Activated T-helper 1 cell treated with anti-CD3 and anti-CD28 coated beads, Interleukin-12 subunit alpha, Interleukin-12 subunit beta, Interleukin-2, Interleukin-4 antibody, amounts not matched to agents 30 ng/mL and 10 ng/mL and 1 ng/mL, durations not matched to agents 14 hours and 24 hours and 36 hours (primary cell): ENCODE results near the gene IL13RA1. TPM values are rescaled to one million over a fixed set of nuclear protein-coding genes. Genes with fewer than 3 reads are reported as not detected.
"Not testable (repeated sequence)": the region's sequence is repeated elsewhere in the genome, so short reads cannot be mapped to it uniquely, and the experiment has no call there.

Source experiments
- DNase-seq: peaks from one replicate; pipeline ENCODE4 v3.0.0; 2021; ENCODE audit warnings: low spot score
- H3K27ac Mint-ChIP-seq: one replicate; pipeline ENCODE4 v1.8.0; 2021; ENCODE audit warnings: mild to moderate bottlenecking, mixed read lengths
- H3K27me3 Mint-ChIP-seq: one replicate; pipeline ENCODE4 v1.8.0; 2022; ENCODE audit warnings: mild to moderate bottlenecking, moderate library complexity, mixed read lengths; ENCODE audit not compliant: insufficient read depth
- H3K36me3 Mint-ChIP-seq: one replicate; pipeline ENCODE4 v1.8.0; 2021; ENCODE audit warnings: low read depth, mixed read lengths
- H3K4me1 Mint-ChIP-seq: one replicate; pipeline ENCODE4 v1.8.0; 2021; ENCODE audit warnings: low read depth, mixed read lengths
- H3K4me3 Mint-ChIP-seq: one replicate; pipeline ENCODE4 v1.8.0; 2021; ENCODE audit warnings: mild to moderate bottlenecking, moderate library complexity, mixed read lengths
- H3K9me3 Mint-ChIP-seq: one replicate; pipeline ENCODE4 v1.8.0; 2021; ENCODE audit warnings: mixed read lengths
- intact Hi-C: fragments of 100-400 bp; cut with micrococcal nuclease; formaldehyde crosslinking; loops from one replicate; pipeline ENCODE4 v1.15.1; 2024
- total RNA-seq: library from RNA; stranded (reverse); gene quantifications from 2 replicates; pipeline ENCODE4 v1.2.3, GENCODE V29; 2022

IL13RA1 gene
- 0.57 and 0.73 TPM in 2 replicates for total RNA-seq

DNA sequence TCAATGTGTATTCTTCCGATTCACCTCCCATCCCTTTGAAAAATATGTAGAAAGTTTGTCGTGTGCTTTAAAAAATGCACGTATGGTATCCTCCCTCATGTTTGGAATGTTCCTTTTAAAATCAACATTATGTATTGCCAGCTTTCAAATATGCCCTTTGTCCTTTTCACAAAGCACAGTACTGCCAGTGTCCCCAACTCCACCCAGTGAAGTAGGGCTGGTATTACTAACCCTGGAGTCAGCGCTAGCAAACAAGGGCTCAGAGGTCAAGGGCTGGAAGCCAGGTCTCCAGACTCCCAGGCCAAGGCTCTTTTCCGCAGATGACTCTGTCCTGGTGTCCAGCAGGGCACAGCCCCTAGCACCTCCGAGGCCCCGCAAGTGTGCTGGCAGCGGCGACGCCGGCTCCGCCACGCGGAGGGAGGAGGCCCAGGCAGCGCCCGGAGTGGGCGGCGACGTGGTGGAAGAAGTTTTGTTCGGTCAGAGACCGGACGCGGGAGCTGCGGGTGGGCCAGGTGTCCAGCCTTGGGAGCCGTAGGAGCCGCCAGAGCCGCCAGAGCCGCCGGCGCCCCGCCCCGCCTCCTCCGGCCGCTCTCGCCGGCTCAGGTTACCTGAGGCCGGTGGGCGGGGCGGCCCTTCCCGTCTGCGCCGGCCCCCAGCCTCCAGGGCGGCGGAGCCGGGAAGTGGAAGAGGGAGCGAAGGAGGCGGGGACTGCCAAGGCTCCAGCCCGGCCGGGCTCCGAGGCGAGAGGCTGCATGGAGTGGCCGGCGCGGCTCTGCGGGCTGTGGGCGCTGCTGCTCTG is at the start of gene IL13RA1:
Gene IL13RA1, plus strand, starts transcription at position 720 of the 799 bp plus-strand sequence. Its CDS starts 33 bp downstream, at position 753.
- Mint-ChIP-seq H3K36me3 (no peaks in the 10 kb centered on the region), H3K4me1 (peaks cover 5% of the 10 kb centered on the region), H3K4me3 (peak within 1 kb of the TSS; percentile 68), H3K27ac (no peak within 1 kb of the TSS), H3K9me3 (no peaks in the 10 kb centered on the region), H3K27me3 (peaks cover 14% of the 10 kb centered on the region)
- intact Hi-C loops, result no loop called here
- DNase-seq, result no peak

DNA sequence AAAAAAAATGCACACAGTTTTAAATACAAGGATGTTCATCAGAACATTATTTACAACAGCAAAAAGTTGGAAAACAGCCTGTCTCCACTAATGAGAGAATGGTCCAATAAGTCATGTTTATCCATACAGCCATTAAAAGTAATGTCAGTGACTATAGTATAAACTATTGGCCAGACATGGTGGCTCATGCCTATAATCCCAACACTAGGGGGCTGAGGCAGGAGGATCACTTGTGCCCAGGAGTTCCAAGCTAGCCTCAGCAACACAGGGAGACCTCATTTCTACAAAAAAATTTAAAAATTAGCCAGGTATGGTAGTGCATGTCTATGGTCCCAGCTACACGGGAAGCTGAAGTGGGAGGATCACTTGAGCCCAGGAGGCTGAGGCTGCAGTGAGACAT is 48.1 kb upstream of the IL13RA1 start:
- Mint-ChIP-seq H3K27ac (no peak overlapping the region), H3K4me1 (no peaks in the 10 kb centered on the region), H3K4me3 (no peak overlapping the region), H3K9me3 (no peaks in the 10 kb centered on the region), H3K27me3 (no peaks in the 10 kb centered on the region), H3K36me3 (peaks cover 16% of the 10 kb centered on the region)
- no peak for DNase-seq
- intact Hi-C loops, result no loop called here

DNA sequence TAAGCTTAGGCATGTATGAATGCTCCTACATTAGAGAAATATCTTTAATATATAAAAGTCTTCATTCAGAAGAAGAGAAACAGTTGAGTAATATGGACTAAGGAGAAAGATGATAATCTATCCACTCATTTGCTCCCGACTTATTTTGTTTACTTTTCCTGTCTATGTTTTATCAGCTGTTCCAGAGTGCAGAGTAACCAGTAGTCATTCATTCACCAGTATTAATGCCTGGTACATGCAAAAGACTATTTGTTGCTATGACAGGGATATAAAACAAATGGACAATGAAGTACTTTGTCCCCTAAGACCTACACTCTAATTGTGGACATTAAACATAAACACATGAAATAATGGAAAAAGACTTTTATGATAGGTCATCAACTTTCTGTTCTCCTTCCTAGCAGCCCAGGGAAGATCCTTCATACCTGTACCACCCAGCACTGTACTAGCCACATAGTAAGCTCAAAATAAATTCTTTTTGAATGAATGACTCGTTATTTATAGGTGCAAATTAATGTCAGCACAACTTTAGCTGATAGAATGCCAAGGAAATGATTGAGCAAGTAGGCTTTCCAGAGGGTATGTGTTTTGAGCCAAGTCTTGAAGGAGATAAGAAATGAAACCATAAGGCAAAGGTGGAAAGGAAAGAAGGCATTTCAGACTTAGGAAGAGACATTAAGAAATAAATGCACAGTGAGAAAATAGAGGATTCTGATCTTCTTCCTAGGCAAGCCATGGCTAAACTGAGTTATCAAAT is 45.0 kb upstream of the IL13RA1 start:
- H3K27ac Mint-ChIP-seq, result no peak overlapping the region
- intact Hi-C loops, result no loop called here
- H3K4me3 Mint-ChIP-seq, result no peak overlapping the region
- H3K27me3 Mint-ChIP-seq, result no peaks in the 10 kb centered on the region
- no peaks in the 10 kb centered on the region for H3K9me3 Mint-ChIP-seq
- no peaks in the 10 kb centered on the region for H3K4me1 Mint-ChIP-seq
- H3K36me3 Mint-ChIP-seq, result peaks cover 10% of the 10 kb centered on the region
- no peak for DNase-seq

DNA sequence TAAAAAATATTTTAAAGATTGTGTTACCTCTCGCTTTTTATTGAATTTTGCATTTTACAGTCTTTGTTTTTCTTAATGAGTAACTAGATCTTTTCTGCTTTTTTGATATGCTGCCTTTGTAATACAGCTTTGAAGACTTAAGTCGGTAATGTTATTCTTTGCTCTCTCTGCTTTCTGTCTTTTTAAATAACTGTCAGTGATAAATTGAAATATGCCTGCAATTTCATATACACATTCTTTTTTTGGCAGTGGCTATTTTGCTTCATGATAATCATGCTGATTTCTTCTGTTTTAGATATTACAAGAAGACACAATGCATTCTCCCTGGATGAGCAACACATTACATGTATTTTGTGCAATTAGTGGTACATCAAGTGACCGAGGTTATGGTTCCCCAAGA is 42.0 kb upstream of the IL13RA1 start:
- no peaks in the 10 kb centered on the region for H3K27me3 Mint-ChIP-seq
- no peak overlapping the region for H3K4me3 Mint-ChIP-seq
- no peak overlapping the region for H3K27ac Mint-ChIP-seq
- no peaks in the 10 kb centered on the region for H3K9me3 Mint-ChIP-seq
- DNase-seq, result no peak
- intact Hi-C loops, result no loop called here
- peaks cover 13% of the 10 kb centered on the region for H3K36me3 Mint-ChIP-seq
- no peaks in the 10 kb centered on the region for H3K4me1 Mint-ChIP-seq

- Mint-ChIP-seq H3K9me3 (no peaks in the 10 kb centered on the region), H3K4me1 (no peaks in the 10 kb centered on the region), H3K36me3 (peaks cover 12% of the 10 kb centered on the region), H3K27me3 (no peaks in the 10 kb centered on the region), H3K27ac (no peak overlapping the region), H3K4me3 (no peak overlapping the region)
- DNase-seq, result no peak
- intact Hi-C loops, result no loop called here
These were observed 38.5 kb upstream of the IL13RA1 start for GRCh38 chrX:118688935-118689334.

DNA sequence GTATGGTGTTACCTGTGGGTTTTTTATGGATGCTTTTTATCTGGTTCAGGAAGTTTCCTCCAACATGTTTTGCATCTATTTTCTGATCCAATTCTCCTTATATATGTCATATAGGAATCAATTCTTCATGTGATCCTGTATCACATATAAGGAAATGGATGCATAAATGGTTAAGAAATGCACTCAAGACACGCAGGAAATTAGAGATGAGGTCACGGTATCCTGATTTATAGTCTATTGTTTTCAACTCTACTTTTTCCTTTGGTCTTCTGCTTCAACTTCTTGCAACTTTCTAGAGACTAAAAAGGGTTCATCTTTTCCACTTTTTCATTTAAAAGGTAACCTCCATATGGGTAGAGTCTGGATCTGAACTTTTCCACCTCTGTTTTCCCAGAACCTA is 33.6 kb upstream of the IL13RA1 start:
- intact Hi-C loops, result no loop called here
- Mint-ChIP-seq H3K9me3 (no peaks in the 10 kb centered on the region), H3K36me3 (peaks cover 10% of the 10 kb centered on the region), H3K27me3 (no peaks in the 10 kb centered on the region), H3K27ac (no peak overlapping the region), H3K4me1 (no peaks in the 10 kb centered on the region), H3K4me3 (no peak overlapping the region)
- no peak for DNase-seq

DNA sequence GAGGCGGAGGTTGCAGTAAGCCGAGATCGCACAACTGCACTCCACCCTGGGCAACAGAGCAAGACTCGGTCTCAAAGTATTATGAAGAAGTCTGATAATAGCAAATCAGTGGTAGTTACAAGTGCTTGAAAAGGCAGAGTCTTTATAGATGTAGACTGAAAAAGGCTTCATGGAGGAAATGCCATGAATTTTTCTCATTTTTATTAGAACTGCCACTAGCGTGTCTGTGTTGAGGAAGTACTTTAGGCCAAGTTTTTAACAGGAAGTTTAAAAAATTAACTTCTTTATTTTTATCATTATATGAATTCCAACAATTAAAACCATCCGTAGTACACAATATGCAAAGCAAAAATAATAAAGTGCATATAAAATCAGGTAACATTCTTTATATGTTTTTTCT is 32.8 kb upstream of the IL13RA1 start:
- H3K36me3 Mint-ChIP-seq, result peaks cover 12% of the 10 kb centered on the region
- H3K4me1 Mint-ChIP-seq, result no peaks in the 10 kb centered on the region
- no peak overlapping the region for H3K4me3 Mint-ChIP-seq
- no peak overlapping the region for H3K27ac Mint-ChIP-seq
- intact Hi-C loops, result no loop called here
- H3K9me3 Mint-ChIP-seq, result no peaks in the 10 kb centered on the region
- DNase-seq, result no peak
- H3K27me3 Mint-ChIP-seq, result no peaks in the 10 kb centered on the region

DNA sequence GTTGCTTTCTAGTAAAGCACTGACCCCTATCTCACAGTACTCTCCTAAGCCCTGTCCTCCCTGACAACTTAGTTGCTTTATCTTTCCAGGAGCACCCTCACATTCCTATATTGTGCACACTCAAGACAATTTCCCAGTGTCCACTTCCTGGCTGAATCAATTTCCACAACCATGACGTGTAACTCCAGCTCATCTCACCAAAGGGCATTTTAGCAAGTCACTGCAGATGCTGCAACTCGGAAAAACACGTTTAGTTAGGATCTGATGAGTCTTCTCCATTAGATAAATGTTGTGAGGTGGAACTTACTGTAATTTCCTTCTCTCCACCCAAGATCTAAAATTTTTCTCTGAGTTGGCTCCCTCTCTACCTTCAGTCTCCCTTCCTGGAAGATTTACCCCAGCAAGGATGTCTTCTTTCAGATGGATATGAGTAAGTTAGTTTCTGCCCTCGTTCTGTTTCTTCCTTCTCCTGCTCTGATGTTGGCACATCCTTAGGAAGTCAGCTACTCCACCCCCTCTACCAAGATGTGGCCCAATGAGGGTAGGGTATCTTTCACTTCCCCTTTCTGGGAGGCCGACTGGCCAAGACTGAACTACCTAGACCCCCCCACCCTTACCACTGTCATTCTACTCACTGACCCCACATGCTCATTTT is 28.8 kb upstream of the IL13RA1 start:
- Mint-ChIP-seq H3K27ac (peak overlapping the region; percentile 23), H3K4me3 (no peak overlapping the region), H3K9me3 (no peaks in the 10 kb centered on the region), H3K4me1 (no peaks in the 10 kb centered on the region), H3K36me3 (peaks cover 7% of the 10 kb centered on the region), H3K27me3 (no peaks in the 10 kb centered on the region)
- intact Hi-C loops, result no loop called here
- DNase-seq, result no peak

GRCh38 chrX:118702741-118703140 is 24.7 kb upstream of the IL13RA1 start:
- intact Hi-C loops, result no loop called here

DNA sequence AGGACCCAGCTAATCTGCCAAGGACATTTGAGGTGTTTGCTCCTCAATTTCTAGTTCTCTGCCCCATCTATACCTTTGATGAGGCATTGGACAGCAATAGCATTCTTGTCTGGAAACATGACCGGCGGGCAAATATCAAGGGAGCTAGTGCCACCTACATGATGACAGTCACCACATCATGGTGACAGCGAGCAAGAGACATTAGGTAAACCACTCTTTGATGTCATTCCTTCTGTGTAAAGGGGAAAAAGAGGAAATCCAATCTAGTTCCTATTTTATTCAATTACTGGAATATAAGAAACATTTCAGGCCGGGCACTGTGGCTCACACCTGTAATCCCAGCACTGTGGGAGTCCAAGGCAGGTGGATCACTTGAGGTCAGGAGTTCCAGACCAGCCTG is 20.7 kb upstream of the IL13RA1 start:
- no peak for DNase-seq
- no peak overlapping the region for H3K27ac Mint-ChIP-seq
- H3K9me3 Mint-ChIP-seq, result no peaks in the 10 kb centered on the region
- H3K36me3 Mint-ChIP-seq, result no peaks in the 10 kb centered on the region
- no peaks in the 10 kb centered on the region for H3K4me1 Mint-ChIP-seq
- no peaks in the 10 kb centered on the region for H3K27me3 Mint-ChIP-seq
- H3K4me3 Mint-ChIP-seq, result no peak overlapping the region
- intact Hi-C loops, result no loop called here

More at GRCh38 chrX:118702741-118703140, 24.7 kb upstream of the IL13RA1 start:
- DNase-seq, result no peak
- no peaks in the 10 kb centered on the region for H3K4me1 Mint-ChIP-seq
- no peak overlapping the region for H3K4me3 Mint-ChIP-seq
- H3K27ac Mint-ChIP-seq, result no peak overlapping the region
- H3K27me3 Mint-ChIP-seq, result no peaks in the 10 kb centered on the region
- H3K9me3 Mint-ChIP-seq, result no peaks in the 10 kb centered on the region
- peaks cover 4% of the 10 kb centered on the region for H3K36me3 Mint-ChIP-seq

DNA sequence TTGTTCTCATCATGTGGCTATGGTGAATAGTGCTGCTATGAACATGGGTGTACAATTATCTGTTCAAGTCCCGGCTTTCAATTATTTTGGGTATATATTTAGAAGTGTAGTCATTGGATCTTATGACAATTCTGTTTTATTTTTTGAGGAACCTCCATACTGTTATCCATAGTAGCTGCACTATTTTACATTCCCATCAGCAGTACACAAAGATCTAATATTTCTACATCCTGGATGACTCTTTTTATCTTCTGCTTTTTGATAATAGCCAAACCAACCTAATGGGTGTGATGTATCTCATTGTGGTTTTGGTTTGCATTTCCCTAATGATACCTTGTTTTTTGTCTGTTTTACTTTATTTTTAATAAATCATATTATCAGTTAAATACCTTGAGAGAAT is 12.9 kb upstream of the IL13RA1 start:
- Mint-ChIP-seq H3K4me1 (no peaks in the 10 kb centered on the region), H3K4me3 (no peak overlapping the region), H3K27me3 (peaks cover 4% of the 10 kb centered on the region), H3K36me3 (no peaks in the 10 kb centered on the region), H3K9me3 (no peaks in the 10 kb centered on the region), H3K27ac (no peak overlapping the region)
- intact Hi-C loops, result no loop called here
- no peak for DNase-seq

DNA sequence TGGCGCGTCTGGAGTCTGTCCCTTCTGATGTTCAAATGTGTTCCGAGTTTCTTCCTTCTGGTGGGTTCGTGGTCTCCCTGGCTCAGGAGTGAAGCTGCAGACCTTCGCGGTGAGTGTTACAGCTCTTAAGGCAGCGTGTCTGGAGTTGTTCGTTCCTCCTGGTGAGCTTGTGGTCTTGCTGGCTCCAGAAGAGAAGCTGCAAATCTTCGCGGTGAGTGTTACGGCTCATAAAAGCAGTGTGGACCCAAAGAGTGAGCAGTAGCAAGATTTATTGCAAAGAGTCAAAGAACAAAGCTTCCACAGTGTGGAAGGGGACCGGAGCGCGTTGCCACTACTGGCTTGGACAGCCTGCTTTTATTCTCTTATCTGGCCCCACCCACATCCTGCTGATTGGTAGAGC is 11.5 kb upstream of the IL13RA1 start:
- H3K4me1 Mint-ChIP-seq, H3K4me3 Mint-ChIP-seq, H3K27me3 Mint-ChIP-seq, DNase-seq, H3K36me3 Mint-ChIP-seq, intact Hi-C loops, H3K27ac Mint-ChIP-seq, H3K9me3 Mint-ChIP-seq: not testable (repeated sequence)

- intact Hi-C loops, DNase-seq: not testable (repeated sequence)
These were observed 10.6 kb upstream of the IL13RA1 start for GRCh38 chrX:118716833-118717232.

More at GRCh38 chrX:118716833-118717232, 10.6 kb upstream of the IL13RA1 start:
- not testable (repeated sequence) for H3K27ac Mint-ChIP-seq, H3K9me3 Mint-ChIP-seq, H3K36me3 Mint-ChIP-seq, H3K27me3 Mint-ChIP-seq, H3K4me1 Mint-ChIP-seq, H3K4me3 Mint-ChIP-seq
